CD4-positive, alpha-beta T cell (primary cell): ENCODE data around the gene PLPP6. TPM values are rescaled to one million over a fixed set of nuclear protein-coding genes. Genes with fewer than 3 reads are reported as not detected.

ENCODE experiments used
- ATAC-seq: fragments of 200-7000 bp; cut with Tn5 transposase; one replicate; pipeline ENCODE4 v1.10.0; 2022; ENCODE audit warnings: mild to moderate bottlenecking; ENCODE audit not compliant: poor library complexity
- CTCF ChIA-PET: fragments of 350-600 bp; sonication (Branson Sonifier 250); formaldehyde crosslinking; loops from one replicate; lab custom pipeline; 2021; ENCODE audit warnings: antibody characterized with exemption, inconsistent platforms; lab: Charles Lee
- POLR2A ChIA-PET: fragments of 350-600 bp; sonication (Branson Sonifier 250); formaldehyde crosslinking; loops from one replicate; lab custom pipeline; 2021; ENCODE audit warnings: antibody characterized with exemption, inconsistent platforms; lab: Charles Lee
- DNase-seq, 14 experiments: peaks; one replicate each; pipeline ENCODE4 v3.0.0-alpha.2; 2013 to 2020; ENCODE audit warnings: mixed read lengths in 2 of 14
- H3K27ac ChIP-seq, 2 donors: one replicate each; pipeline versions ENCODE4 v1.5.1 to v1.7.0; 2013; ENCODE audit warnings: low read length in 2 of 2, low read depth in 1 of 2, mild to moderate bottlenecking in 1 of 2
- H3K27me3 ChIP-seq, 2 experiments: 1 replicate in 1 of 2; 2 replicates in 1 of 2; pipeline versions ENCODE4 v1.6.1 to v1.7.0; 2013; ENCODE audit warnings: low read length in 2 of 2, control low read depth in 1 of 2, mild to moderate bottlenecking in 1 of 2, moderate library complexity in 1 of 2; ENCODE audit not compliant: insufficient read depth in 2 of 2, control insufficient read depth in 1 of 2
- H3K36me3 ChIP-seq: one replicate; pipeline ENCODE4 v1.6.1; 2013; ENCODE audit warnings: low read length, control low read depth; ENCODE audit not compliant: insufficient read depth
- H3K4me1 ChIP-seq: one replicate; pipeline ENCODE4 v1.6.1; 2013; ENCODE audit warnings: low read length, control low read depth; ENCODE audit not compliant: insufficient read depth
- H3K4me3 ChIP-seq: one replicate; pipeline ENCODE4 v1.5.1; 2013; ENCODE audit warnings: mild to moderate bottlenecking, low read length, moderate library complexity
- H3K9me3 ChIP-seq, 2 experiments: 1 replicate in 1 of 2; 2 replicates in 1 of 2; pipeline versions ENCODE4 v1.6.1 to v1.7.0; 2013; ENCODE audit warnings: low read length in 2 of 2, mild to moderate bottlenecking in 2 of 2, control low read depth in 1 of 2, moderate library complexity in 1 of 2; ENCODE audit not compliant: control insufficient read depth in 1 of 2, insufficient read depth in 1 of 2
- H3K27ac Mint-ChIP-seq: one replicate; pipeline ENCODE4 v1.8.0; 2020; ENCODE audit warnings: mixed read lengths
- H3K27me3 Mint-ChIP-seq: one replicate; pipeline ENCODE4 v1.8.0; 2021; ENCODE audit warnings: mixed read lengths
- H3K36me3 Mint-ChIP-seq: one replicate; pipeline ENCODE4 v1.8.0; 2021; ENCODE audit warnings: low read depth, mixed read lengths
- H3K4me1 Mint-ChIP-seq: one replicate; pipeline ENCODE4 v1.8.0; 2021; ENCODE audit warnings: low read depth, mixed read lengths
- H3K4me3 Mint-ChIP-seq: one replicate; pipeline ENCODE4 v1.8.0; 2020; ENCODE audit warnings: mild to moderate bottlenecking, mixed read lengths
- H3K9me3 Mint-ChIP-seq: one replicate; pipeline ENCODE4 v1.8.0; 2020; ENCODE audit warnings: mixed read lengths
- intact Hi-C, 2 experiments: fragments of 100-400 bp; cut with DNase I in 1 of 2; cut with micrococcal nuclease in 1 of 2; formaldehyde crosslinking; loops; one replicate each; pipeline versions ENCODE4 v1.15.1 to v1.9.0; 2023 to 2025; cut with DNase I, micrococcal nuclease
- total RNA-seq, 174 experiments: library from RNA in 2 of 174; stranded (reverse) in 2 of 174; gene quantifications; one replicate each; pipeline ENCODE4 v1.2.3 and lab custom pipeline; 2021 to 2026
- TF ChIP-seq, protein P1 (sequence below): fragments of 200-600 bp; IDR thresholded peaks from one replicate; pipeline ENCODE4 v1.8.0; 2022; ENCODE audit warnings: antibody characterized with exemption, mild to moderate bottlenecking

PLPP6 gene
- total RNA-seq, 2 experiments from 2014 or later, result 8.9 to 10.5 TPM

DNA sequence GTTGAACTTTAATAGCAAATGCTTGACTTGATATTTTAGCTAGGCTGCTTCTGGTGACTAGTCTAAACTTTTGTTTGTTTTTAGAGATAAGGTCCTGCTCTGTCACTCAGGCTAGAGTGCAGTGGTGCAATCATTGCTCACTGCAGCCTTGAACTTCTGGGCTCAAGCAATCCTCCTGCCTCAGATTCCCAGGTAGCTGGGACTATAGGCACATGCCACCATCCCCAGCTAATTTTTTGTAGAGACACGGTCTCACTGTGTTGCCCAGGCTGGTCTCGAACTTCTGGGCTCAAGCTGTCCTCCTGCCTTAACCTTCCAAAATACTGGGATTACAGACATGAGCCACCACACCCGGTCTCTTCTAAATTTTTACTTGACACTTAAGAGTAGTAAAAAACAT lies 38.0 kb downstream of the PLPP6 start:
- POLR2A ChIA-PET, result no interaction called here
- H3K36me3 ChIP-seq, result peaks cover 68% of the 10 kb centered on the region

DNA sequence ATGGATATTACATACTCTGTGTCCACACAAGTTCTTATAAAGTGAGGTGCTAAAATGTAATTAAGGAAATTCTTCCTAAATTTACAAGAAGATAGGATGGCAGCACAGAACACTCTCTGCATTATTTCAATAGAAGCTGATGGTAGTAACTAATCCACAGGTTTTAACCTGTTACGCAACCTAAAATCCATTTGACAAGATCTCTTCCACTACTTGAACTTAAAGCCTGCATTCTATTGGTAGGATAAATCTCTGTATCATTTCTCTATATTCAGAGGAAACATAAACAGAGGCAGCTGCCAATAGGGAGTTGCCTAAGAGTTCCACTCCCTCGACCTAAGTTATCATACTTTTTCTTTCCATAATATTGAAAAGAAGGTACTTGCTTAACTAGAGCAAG lies 38.8 kb downstream of the PLPP6 start:
- POLR2A ChIA-PET, result interaction anchor here (0.5 kb wide), 1 partner anchor 12 kb away, joined by 3 read pairs; no protein-coding TSS in a partner anchor
- intact Hi-C loops, result no loop called here
- CTCF ChIA-PET, result no interaction called here
- Histone ChIP-seq H3K36me3 (peaks cover 63% of the 10 kb centered on the region), H3K9me3 (no peaks in the 10 kb centered on the region), H3K4me3 (no peak overlapping the region), H3K27me3 (no peaks in the 10 kb centered on the region), H3K27ac (no peak overlapping the region), H3K4me1 (no peaks in the 10 kb centered on the region)
- peaks cover 15% of the 10 kb centered on the region for H3K4me1 Mint-ChIP-seq
- H3K27me3 Mint-ChIP-seq, result no peaks in the 10 kb centered on the region
- H3K36me3 Mint-ChIP-seq, result peaks cover 89% of the 10 kb centered on the region
- DNase-seq (no peak), ATAC-seq (no peak)
- no peaks in the 10 kb centered on the region for H3K9me3 Mint-ChIP-seq
- H3K4me3 Mint-ChIP-seq, result no peak overlapping the region
- peak overlapping the region; percentile 43 for H3K27ac Mint-ChIP-seq
- TF ChIP-seq, protein P1, sequence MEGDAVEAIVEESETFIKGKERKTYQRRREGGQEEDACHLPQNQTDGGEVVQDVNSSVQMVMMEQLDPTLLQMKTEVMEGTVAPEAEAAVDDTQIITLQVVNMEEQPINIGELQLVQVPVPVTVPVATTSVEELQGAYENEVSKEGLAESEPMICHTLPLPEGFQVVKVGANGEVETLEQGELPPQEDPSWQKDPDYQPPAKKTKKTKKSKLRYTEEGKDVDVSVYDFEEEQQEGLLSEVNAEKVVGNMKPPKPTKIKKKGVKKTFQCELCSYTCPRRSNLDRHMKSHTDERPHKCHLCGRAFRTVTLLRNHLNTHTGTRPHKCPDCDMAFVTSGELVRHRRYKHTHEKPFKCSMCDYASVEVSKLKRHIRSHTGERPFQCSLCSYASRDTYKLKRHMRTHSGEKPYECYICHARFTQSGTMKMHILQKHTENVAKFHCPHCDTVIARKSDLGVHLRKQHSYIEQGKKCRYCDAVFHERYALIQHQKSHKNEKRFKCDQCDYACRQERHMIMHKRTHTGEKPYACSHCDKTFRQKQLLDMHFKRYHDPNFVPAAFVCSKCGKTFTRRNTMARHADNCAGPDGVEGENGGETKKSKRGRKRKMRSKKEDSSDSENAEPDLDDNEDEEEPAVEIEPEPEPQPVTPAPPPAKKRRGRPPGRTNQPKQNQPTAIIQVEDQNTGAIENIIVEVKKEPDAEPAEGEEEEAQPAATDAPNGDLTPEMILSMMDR, result no peak

More for the DNA sequence above, 38.0 kb downstream of the PLPP6 start:
- no peak overlapping the region for H3K4me3 Mint-ChIP-seq
- H3K4me1 Mint-ChIP-seq, result peaks cover 20% of the 10 kb centered on the region
- ATAC-seq (no peak), DNase-seq (no peak)
- H3K4me3 ChIP-seq, result no peak overlapping the region
- H3K27me3 Mint-ChIP-seq, result no peaks in the 10 kb centered on the region
- CTCF ChIA-PET, result no interaction called here
- H3K9me3 ChIP-seq, result no peaks in the 10 kb centered on the region
- H3K27ac ChIP-seq, result no peak overlapping the region
- intact Hi-C loops, result no loop called here
- H3K36me3 Mint-ChIP-seq, result peaks cover 91% of the 10 kb centered on the region
- H3K4me1 ChIP-seq, result peaks cover 3% of the 10 kb centered on the region
- TF ChIP-seq, protein P1, result no peak
- no peaks in the 10 kb centered on the region for H3K9me3 Mint-ChIP-seq
- no peak overlapping the region for H3K27ac Mint-ChIP-seq
- H3K27me3 ChIP-seq, result no peaks in the 10 kb centered on the region

DNA sequence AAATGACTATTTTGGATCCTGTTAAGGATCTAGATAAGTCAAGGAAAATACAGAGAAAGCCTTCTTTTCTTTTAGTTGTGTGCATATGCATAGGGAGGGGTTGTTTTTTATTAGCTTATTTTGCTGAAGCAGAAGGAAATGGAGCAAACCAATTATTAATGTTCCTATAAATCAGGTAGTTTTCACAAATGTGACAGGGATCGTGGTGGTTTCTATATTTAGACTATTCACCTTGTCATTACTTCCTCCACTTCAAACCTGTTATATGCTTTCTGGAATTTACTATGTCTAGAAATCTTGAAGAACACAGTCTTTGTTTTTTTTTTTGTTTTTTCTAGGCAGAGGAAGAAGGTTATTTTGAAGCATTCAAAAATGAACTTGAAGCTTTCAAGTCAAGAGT lies 39.4 kb downstream of the PLPP6 start:
- intact Hi-C loops, result no loop called here
- Histone ChIP-seq H3K36me3 (peaks cover 67% of the 10 kb centered on the region), H3K9me3 (no peaks in the 10 kb centered on the region), H3K27me3 (no peaks in the 10 kb centered on the region), H3K4me3 (no peak overlapping the region), H3K27ac (no peak overlapping the region), H3K4me1 (no peaks in the 10 kb centered on the region)
- Mint-ChIP-seq H3K4me1 (peaks cover 11% of the 10 kb centered on the region), H3K4me3 (no peak overlapping the region), H3K36me3 (peaks cover 89% of the 10 kb centered on the region), H3K27ac (peak overlapping the region; percentile 43), H3K27me3 (no peaks in the 10 kb centered on the region), H3K9me3 (no peaks in the 10 kb centered on the region)
- TF ChIP-seq, protein P1, result no peak
- DNase-seq, result no peak
- ChIA-PET CTCF (interaction anchor here (0.9 kb wide), 1 partner anchor 26 kb away, joined by 3 read pairs; no protein-coding TSS in a partner anchor), POLR2A (no interaction called here)
- ATAC-seq, result no peak
